ENCODE results near the gene TM7SF3. TPM values are rescaled to one million over a fixed set of nuclear protein-coding genes. Genes with fewer than 3 reads are reported as not detected.
"Not testable (repeated sequence)": the region's sequence is repeated elsewhere in the genome, so short reads cannot be mapped to it uniquely, and the experiment has no call there.

Gene TM7SF3
- total RNA-seq, 1 donor from 2014 or later = 47.0 TPM

- H3K27ac Mint-ChIP-seq; H3K4me3 Mint-ChIP-seq; H3K4me1 Mint-ChIP-seq (ENCODE audit: low read depth); intact Hi-C loops (cut with micrococcal nuclease); H3K9me3 Mint-ChIP-seq; H3K27me3 Mint-ChIP-seq (ENCODE audit: insufficient read depth); DNase-seq (ENCODE audit: low spot score): not testable (repeated sequence)
- peaks cover 46% of the 10 kb centered on the region for H3K36me3 Mint-ChIP-seq (ENCODE audit: low read depth)
These were observed 52.8 kb downstream of the TM7SF3 start for GRCh38 chr12:26961391-26961790.

GRCh38 chr12:26954027-26954426, 60.2 kb downstream of the TM7SF3 start:
- Mint-ChIP-seq H3K36me3 (ENCODE audit: low read depth) (peaks cover 31% of the 10 kb centered on the region), H3K27me3 (ENCODE audit: insufficient read depth) (no peaks in the 10 kb centered on the region), H3K4me1 (ENCODE audit: low read depth) (peaks cover 16% of the 10 kb centered on the region)

GRCh38 chr12:26953447-26953846, 60.7 kb downstream of the TM7SF3 start:
- H3K36me3 Mint-ChIP-seq (ENCODE audit: low read depth) = peaks cover 31% of the 10 kb centered on the region
- no peak overlapping the region for H3K4me3 Mint-ChIP-seq
- DNase-seq (ENCODE audit: low spot score) = no peak
- H3K4me1 Mint-ChIP-seq (ENCODE audit: low read depth) = peaks cover 18% of the 10 kb centered on the region
- intact Hi-C loops (cut with micrococcal nuclease) = no loop called here
- no peaks in the 10 kb centered on the region for H3K27me3 Mint-ChIP-seq (ENCODE audit: insufficient read depth)
- H3K9me3 Mint-ChIP-seq = peaks cover 2% of the 10 kb centered on the region
- no peak overlapping the region for H3K27ac Mint-ChIP-seq

More at GRCh38 chr12:26954027-26954426, 60.2 kb downstream of the TM7SF3 start:
- no peak for DNase-seq (ENCODE audit: low spot score)
- Mint-ChIP-seq H3K4me3 (no peak overlapping the region), H3K9me3 (no peaks in the 10 kb centered on the region), H3K27ac (no peak overlapping the region)
- intact Hi-C loops (cut with micrococcal nuclease) = no loop called here

- Mint-ChIP-seq H3K4me3 (no peak overlapping the region), H3K36me3 (ENCODE audit: low read depth) (peaks cover 37% of the 10 kb centered on the region), H3K9me3 (peaks cover 17% of the 10 kb centered on the region), H3K4me1 (ENCODE audit: low read depth) (peaks cover 49% of the 10 kb centered on the region), H3K27ac (no peak overlapping the region), H3K27me3 (ENCODE audit: insufficient read depth) (no peaks in the 10 kb centered on the region)
- intact Hi-C loops (cut with micrococcal nuclease) = no loop called here
- DNase-seq (ENCODE audit: low spot score) = no peak
These were observed 65.9 kb downstream of the TM7SF3 start for GRCh38 chr12:26948309-26948708.

DNA sequence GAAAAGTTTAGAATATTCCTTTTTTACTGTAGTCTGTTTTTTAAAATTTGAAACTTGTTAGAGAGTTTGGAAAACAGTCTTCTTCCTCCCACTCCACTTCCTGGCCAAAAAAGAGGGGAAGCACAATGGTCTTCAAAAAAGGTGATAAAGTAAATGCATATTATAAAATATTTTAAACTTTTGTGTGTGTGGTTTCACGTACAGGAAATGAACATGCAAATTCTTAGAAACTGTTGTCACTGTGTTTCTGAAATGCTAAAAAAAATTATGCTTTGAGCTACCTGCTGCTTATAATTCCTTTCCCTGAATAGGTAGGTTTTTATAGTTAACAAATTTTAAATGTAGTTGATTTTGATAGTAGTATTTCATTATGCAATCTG, 73.0 kb downstream of the TM7SF3 start:
- peaks cover 69% of the 10 kb centered on the region for H3K4me1 Mint-ChIP-seq (ENCODE audit: low read depth)
- peak overlapping the region; percentile 96 for H3K4me3 Mint-ChIP-seq
- no peak for DNase-seq (ENCODE audit: low spot score)
- no peaks in the 10 kb centered on the region for H3K9me3 Mint-ChIP-seq
- peak overlapping the region; percentile 92 for H3K27ac Mint-ChIP-seq
- intact Hi-C loops (cut with micrococcal nuclease) = no loop called here
- H3K27me3 Mint-ChIP-seq (ENCODE audit: insufficient read depth) = no peaks in the 10 kb centered on the region
- peaks cover 15% of the 10 kb centered on the region for H3K36me3 Mint-ChIP-seq (ENCODE audit: low read depth)

- Mint-ChIP-seq H3K27ac (peak overlapping the region; percentile 79), H3K4me3 (peak overlapping the region; percentile 96), H3K4me1 (ENCODE audit: low read depth) (peaks cover 69% of the 10 kb centered on the region), H3K36me3 (ENCODE audit: low read depth) (peaks cover 12% of the 10 kb centered on the region), H3K9me3 (no peaks in the 10 kb centered on the region), H3K27me3 (ENCODE audit: insufficient read depth) (no peaks in the 10 kb centered on the region)
- intact Hi-C loops (cut with micrococcal nuclease) = no loop called here
- no peak for DNase-seq (ENCODE audit: low spot score)
These were observed 73.5 kb downstream of the TM7SF3 start for GRCh38 chr12:26940516-26941214.

- Mint-ChIP-seq H3K27ac (no peak overlapping the region), H3K9me3 (no peaks in the 10 kb centered on the region), H3K4me3 (peak overlapping the region; percentile 96), H3K27me3 (ENCODE audit: insufficient read depth) (no peaks in the 10 kb centered on the region), H3K4me1 (ENCODE audit: low read depth) (peaks cover 76% of the 10 kb centered on the region), H3K36me3 (ENCODE audit: low read depth) (peaks cover 16% of the 10 kb centered on the region)
- DNase-seq (ENCODE audit: low spot score) = no peak
- intact Hi-C loops (cut with micrococcal nuclease) = loop anchor here (2.0 to 10.0 kb wide), 7 partner anchors 202 to 1888 kb away; a partner anchor contains a TSS
These were observed 74.2 kb downstream of the TM7SF3 start for GRCh38 chr12:26939953-26940352.

GRCh38 chr12:26939192-26939832, 74.9 kb downstream of the TM7SF3 start:
- H3K4me3 Mint-ChIP-seq = peak overlapping the region; percentile 96
- peaks cover 82% of the 10 kb centered on the region for H3K4me1 Mint-ChIP-seq (ENCODE audit: low read depth)
- DNase-seq (ENCODE audit: low spot score) = no peak
- H3K9me3 Mint-ChIP-seq = no peaks in the 10 kb centered on the region
- intact Hi-C loops (cut with micrococcal nuclease) = loop anchor here (2.0 to 10.0 kb wide), 7 partner anchors 203 to 1887 kb away; a partner anchor contains a TSS
- no peaks in the 10 kb centered on the region for H3K27me3 Mint-ChIP-seq (ENCODE audit: insufficient read depth)
- peak overlapping the region; percentile 91 for H3K27ac Mint-ChIP-seq
- H3K36me3 Mint-ChIP-seq (ENCODE audit: low read depth) = peaks cover 22% of the 10 kb centered on the region

GRCh38 chr12:26938701-26939062, 75.5 kb downstream of the TM7SF3 start:
- intact Hi-C loops (cut with micrococcal nuclease) = loop anchor here (1.0 to 10.0 kb wide), 11 partner anchors 34 to 1886 kb away; partner anchors contain the start of gene TM7SF3
- peaks cover 19% of the 10 kb centered on the region for H3K36me3 Mint-ChIP-seq (ENCODE audit: low read depth)

DNA sequence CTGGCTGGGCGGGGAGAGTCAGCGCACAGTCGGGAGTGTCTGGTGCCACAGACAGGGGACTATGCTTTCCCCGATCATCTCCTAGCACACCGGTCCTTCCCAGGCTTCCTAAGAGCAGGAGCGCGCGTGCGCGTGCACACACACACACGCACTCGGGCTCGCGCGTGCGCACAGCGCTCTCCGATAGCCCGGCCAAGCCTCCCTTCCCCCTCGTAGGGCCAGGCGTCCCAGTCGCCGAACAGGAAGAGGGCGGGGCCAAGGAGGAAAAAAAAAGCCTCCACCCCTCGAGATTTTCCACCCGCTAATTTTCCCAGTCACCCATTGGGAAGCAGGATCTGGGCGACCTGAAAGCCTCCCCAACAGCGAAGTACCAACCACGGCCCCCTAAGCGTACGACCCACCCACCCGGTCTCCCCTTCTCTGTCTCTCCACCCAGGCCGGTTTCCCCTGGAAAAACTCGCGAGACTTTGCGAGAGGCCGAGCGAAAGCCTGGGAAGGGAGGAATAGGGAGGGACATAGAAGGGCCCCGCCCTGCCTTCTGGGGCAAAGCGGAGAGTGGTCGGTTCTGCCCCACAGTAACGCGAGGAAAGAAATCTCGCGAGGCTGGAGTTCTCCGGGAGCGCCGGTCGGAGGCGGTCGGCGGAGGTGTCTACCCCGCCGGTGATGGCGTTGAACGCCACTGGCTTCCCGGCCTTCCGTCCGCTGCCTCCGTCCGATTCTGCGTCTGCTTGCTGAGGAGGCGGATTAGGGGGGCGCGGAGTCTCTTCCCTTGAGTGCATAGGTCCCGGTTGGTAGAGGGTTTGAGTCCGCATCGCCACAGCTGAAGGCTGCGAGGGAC, 76.1 kb downstream of the TM7SF3 start, which contains the start of the genes FGFR1OP2 and INTS13:
Gene FGFR1OP2, plus strand, starts transcription at position 608 of the 838 bp plus-strand sequence. CDS start 15,689 bp downstream, outside the sequence.
Gene INTS13, minus strand, starts transcription at position 119 of the 838 bp plus-strand sequence. CDS start 1,178 bp downstream, outside the sequence.
- H3K27ac Mint-ChIP-seq = peak within 1 kb of the TSS; percentile 96
- H3K36me3 Mint-ChIP-seq (ENCODE audit: low read depth) = peaks cover 25% of the 10 kb centered on the region
- H3K27me3 Mint-ChIP-seq (ENCODE audit: insufficient read depth) = no peaks in the 10 kb centered on the region
- intact Hi-C loops (cut with micrococcal nuclease) = loop anchor here (1.0 to 10.0 kb wide), 13 partner anchors 34 to 1886 kb away; partner anchors contain the start of genes MED21, STK38L and TM7SF3
- H3K4me3 Mint-ChIP-seq = peak within 1 kb of the TSS; percentile 96
- no peaks in the 10 kb centered on the region for H3K9me3 Mint-ChIP-seq
- H3K4me1 Mint-ChIP-seq (ENCODE audit: low read depth) = peaks cover 82% of the 10 kb centered on the region
- peak; percentile 97 for DNase-seq (ENCODE audit: low spot score)

More at GRCh38 chr12:26938701-26939062, 75.5 kb downstream of the TM7SF3 start:
- peak overlapping the region; percentile 96 for H3K27ac Mint-ChIP-seq
- H3K4me3 Mint-ChIP-seq = peak overlapping the region; percentile 96
- no peaks in the 10 kb centered on the region for H3K27me3 Mint-ChIP-seq (ENCODE audit: insufficient read depth)
- H3K9me3 Mint-ChIP-seq = no peaks in the 10 kb centered on the region
- H3K4me1 Mint-ChIP-seq (ENCODE audit: low read depth) = peaks cover 82% of the 10 kb centered on the region
- no peak for DNase-seq (ENCODE audit: low spot score)

GRCh38 chr12:26937443-26937862, 76.7 kb downstream of the TM7SF3 start:
- no peak for DNase-seq (ENCODE audit: low spot score)
- Mint-ChIP-seq H3K4me1 (ENCODE audit: low read depth) (peaks cover 82% of the 10 kb centered on the region), H3K4me3 (peak overlapping the region; percentile 96), H3K27ac (peak overlapping the region; percentile 96), H3K36me3 (ENCODE audit: low read depth) (peaks cover 31% of the 10 kb centered on the region), H3K27me3 (ENCODE audit: insufficient read depth) (no peaks in the 10 kb centered on the region), H3K9me3 (no peaks in the 10 kb centered on the region)
- intact Hi-C loops (cut with micrococcal nuclease) = loop anchor here (1.0 to 10.0 kb wide), 7 partner anchors 85 to 1885 kb away; partner anchors contain the start of genes MED21 and STK38L
